HG03045 (cell line): ENCODE data around the gene UBTD2.
"Not testable (repeated sequence)": the region's sequence is repeated elsewhere in the genome, so short reads cannot be mapped to it uniquely, and the experiment has no call there.

Source experiments
- ATAC-seq: cut with Tn5 transposase; IDR thresholded peaks from one replicate; pipeline ENCODE4 v1.9.1; 2021; ENCODE audit warnings: mild to moderate bottlenecking, moderate library complexity; ENCODE audit not compliant: unreplicated experiment

UBTD2 gene

DNA sequence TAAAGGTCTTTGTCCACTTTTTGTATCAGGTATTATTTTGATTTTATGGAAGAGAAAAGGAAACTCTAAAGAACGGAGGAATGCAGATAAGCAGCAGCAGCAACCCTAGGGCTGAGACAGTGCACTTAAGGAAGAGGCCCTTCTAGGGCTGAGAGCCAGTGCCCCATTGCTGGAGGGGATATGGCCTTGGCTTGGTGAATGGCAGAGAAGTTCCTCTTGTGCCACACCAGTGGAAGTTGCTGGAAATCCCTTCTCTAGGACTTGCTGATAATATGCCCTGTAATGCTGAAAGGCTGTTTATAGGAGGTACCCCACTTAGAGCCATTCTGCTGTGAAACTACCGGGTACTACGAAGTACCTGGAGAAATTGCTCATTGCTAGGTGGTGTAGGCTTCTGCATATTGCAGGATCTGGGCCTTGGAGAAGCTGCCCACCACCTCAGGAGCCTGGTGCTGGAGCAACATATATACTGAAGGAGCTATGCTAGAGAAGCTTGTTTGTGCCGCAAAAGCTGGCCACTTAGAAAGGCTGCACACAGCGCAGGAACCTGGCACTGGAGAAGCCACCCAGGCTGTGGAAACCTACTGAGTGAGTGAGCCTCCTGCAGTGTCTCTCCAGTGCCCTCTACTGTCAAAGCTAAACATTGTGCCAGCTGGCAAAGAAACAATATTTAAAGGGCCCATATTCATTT, 9.6 kb upstream of the UBTD2 start:
- peak; percentile 89 for ATAC-seq

GRCh38 chr5:172291837-172292236, 8.3 kb upstream of the UBTD2 start:
- not testable (repeated sequence) for ATAC-seq

GRCh38 chr5:172288465-172288864, 4.9 kb upstream of the UBTD2 start:
- no peak for ATAC-seq

- ATAC-seq, result not testable (repeated sequence)
These were observed 3.6 kb upstream of the UBTD2 start for GRCh38 chr5:172287140-172287539.

- ATAC-seq, result no peak
These were observed 1.9 kb upstream of the UBTD2 start for GRCh38 chr5:172285226-172286143.

GRCh38 chr5:172284611-172284980, 1.0 kb upstream of the UBTD2 start:
- ATAC-seq, result no peak

- ATAC-seq, result peak; percentile 86
These were observed 472 bp upstream of the UBTD2 start for GRCh38 chr5:172283862-172284610.

- ATAC-seq, result no peak
These were observed 1.1 kb downstream of the UBTD2 start for GRCh38 chr5:172282272-172283019.

GRCh38 chr5:172281346-172281745, 2.2 kb downstream of the UBTD2 start:
- no peak for ATAC-seq

GRCh38 chr5:172280929-172281328, 2.6 kb downstream of the UBTD2 start:
- no peak for ATAC-seq

DNA sequence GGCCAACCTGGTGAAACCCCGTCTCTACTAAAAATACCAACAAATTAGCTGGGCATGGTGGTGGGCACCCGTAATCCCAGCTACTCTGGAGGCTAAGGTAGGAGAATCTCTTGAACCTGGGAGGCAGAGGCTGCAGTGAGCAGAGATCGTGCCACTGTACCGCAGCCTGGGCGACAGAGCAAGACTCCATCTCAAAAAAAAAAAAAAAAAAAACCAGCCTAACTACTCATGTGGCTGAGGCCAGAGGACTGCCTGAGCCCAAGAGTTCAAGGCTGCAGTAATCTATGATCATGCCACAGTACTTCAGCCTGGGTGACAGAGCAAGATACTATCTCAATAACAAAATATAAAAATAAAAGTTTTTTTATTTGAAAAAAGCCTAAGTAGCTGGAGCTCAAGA, 3.2 kb downstream of the UBTD2 start:
- no peak for ATAC-seq

- no peak for ATAC-seq
These were observed 5.2 kb downstream of the UBTD2 start for GRCh38 chr5:172278356-172278755.

- no peak for ATAC-seq
These were observed 7.3 kb downstream of the UBTD2 start for GRCh38 chr5:172276214-172276613.

DNA sequence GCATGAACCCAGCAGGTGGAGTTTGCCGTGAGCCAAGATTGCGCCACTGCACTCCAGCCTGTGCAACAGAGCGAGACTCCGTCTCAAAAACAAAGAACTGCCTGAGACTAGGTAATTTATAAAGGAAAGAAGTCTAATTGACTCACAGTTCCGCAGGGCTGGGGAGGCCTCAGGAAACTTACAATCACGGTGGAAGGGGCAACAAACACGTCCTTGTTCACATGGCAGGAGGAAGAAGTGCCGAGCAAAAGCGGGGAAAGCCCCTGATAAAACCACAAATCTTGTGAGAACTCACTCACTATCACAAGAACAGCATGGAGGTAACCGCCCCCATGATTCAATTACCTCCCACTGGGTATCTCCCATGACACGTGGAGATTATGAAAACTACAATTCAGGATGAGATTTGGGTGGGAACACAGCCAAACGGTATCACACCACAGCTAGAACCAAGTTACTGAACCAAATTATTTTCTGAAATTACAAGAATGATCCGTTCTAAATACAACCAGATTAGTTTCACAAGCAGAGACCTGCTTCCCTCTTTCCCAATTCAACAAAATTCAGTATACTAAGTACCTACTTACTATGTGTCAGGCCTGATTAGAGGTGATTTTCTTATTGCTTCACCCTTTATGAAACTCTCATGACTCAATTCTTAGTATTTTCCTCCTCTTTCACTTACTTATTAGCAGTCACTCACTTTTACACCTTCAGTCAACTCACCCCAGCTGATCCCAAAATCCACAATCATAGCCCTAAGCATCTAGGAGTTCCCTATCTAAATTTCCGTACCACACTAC, 8.4 kb downstream of the UBTD2 start:
- ATAC-seq, result no peak

DNA sequence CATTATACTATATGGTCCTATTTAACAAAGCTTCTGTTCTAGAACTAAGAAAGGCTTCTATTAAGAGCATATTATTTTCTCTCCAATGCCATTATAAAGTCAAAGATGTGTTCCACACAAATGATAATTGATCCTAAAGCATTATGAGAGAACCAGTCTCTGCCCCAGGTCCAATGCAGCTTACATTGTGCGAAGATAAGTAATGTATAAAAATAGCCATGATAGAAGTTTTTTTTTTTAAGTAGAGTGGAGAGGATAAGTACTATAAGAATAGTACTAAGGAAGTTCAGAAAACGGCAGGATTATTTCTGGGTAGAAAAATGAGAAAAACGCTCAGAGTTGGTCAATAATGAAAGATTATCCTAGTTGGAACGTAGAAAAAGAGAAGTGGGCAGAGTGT, 15.6 kb downstream of the UBTD2 start:
- no peak for ATAC-seq

DNA sequence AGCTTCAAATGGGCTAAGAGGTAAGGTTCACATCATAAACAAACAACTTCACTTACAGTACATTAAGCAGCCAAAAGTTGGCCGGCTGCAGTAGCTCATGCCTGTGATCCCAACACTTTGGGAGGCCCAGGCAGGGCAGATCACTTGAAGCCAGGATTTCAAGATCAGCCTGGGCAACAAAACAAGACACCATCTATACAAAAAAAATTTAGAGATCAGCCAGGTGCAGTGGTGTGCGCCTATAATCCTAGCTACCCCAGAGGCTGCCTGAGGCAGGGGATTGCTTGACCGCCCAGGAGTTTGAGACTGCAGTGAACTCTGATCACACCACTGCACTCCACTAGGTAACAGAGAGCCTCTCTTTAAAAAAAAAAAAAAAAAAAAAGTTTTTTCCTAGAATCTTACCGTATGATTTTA, 16.9 kb downstream of the UBTD2 start:
- no peak for ATAC-seq

DNA sequence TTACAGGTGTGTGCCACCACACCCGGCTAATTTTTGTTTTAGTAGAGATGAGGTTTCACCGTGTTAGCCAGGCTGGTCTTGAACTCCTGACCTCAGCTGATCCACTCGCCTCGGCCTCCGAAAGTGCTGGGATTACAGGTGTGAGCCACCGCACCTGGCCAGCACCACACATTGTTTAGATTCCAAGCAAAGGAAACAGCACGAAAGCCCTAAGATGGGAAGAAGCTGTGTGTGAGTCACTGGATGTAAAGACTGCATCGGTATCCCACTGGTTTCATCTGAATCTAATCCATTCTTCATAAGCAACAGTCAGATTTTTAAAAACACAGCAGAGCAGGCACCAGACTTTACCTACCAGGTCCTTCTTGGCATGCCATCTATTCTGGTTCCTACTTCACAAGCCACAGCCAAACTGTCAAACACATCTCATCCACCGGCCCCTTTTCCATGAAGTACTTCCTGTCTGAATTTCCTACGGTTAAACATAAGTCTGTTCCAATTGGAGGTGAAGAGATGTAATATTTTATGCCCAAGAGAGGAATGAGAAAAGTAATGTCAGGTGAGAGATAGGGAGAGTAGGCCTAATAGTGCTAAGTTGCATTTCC, 17.4 kb downstream of the UBTD2 start:
- ATAC-seq, result no peak

DNA sequence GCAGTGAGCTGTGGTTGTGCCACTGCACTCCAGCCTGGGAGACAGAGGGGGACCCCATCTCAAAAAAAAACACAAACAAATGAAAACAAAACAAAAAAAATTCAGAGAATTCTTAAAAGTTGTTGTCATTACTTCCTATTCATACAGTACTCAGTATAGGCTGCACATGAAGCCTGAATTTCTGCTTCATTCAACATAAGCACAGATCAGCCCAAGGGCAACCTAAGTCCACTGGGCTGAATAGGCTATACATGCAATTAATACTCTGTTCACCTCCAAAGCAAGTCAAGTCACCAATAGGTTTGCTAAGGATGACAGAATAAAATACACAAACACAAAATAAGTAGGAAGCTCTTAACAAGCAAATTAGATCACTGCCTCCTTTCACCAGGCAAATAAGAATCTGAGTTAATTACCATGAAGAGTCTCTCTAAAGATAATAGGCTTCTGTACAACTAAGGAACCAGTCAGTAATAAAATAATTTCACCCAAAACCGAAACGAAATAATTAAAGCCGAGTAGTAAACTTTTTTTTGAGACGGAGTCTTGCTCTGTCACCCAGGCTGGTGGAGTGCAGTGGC, 18.7 kb downstream of the UBTD2 start:
- no peak for ATAC-seq

DNA sequence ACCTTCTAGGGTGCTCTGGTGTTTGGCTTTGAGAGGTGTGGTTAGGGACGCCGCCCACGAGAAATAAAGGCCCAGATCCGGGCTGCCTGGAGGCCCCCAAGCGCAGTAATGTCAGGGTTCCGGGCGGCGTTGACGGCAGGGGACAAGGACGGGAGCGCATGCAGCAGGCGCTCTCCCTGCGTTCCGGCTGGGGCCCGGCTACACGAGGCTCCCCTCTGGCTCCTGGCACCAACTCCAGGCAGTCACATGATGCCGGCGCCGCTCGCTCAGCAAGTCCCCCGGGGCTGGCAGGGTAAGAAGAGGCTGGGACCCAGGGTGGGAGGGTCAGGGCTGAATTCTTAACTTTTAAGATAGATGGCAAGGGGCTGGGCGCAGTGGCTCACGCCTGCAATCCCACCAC, 28.1 kb downstream of the UBTD2 start:
- no peak for ATAC-seq
